HEK293 (cell line): ENCODE measurements around the gene WDR6.

Source experiments
- CTCF ChIA-PET: fragments of 350-600 bp; formaldehyde crosslinking; extraction: SDS; loops from one replicate; lab custom pipeline; 2021; ENCODE audit warnings: antibody characterized with exemption; lab: Yijun Ruan, JAX
- POLR2A ChIA-PET: fragments of 300-600 bp; formaldehyde crosslinking; extraction: SDS; loops from one replicate; lab custom pipeline; 2020; ENCODE audit warnings: antibody characterized with exemption, inconsistent platforms; lab: Yijun Ruan, JAX
- H3K27ac ChIP-seq: fragments of 200-500 bp; sonication (Bioruptor generic); 2 replicates; pipeline ENCODE4 v1.5.1; 2014; ENCODE audit warnings: low read depth, low read length, control low read depth, inconsistent platforms; ENCODE audit errors: extremely low read depth
- H3K36me3 ChIP-seq, 2 experiments: fragments of 200-500 bp in 1 of 2; sonication (Bioruptor generic) in 1 of 2; 1 replicate in 1 of 2; 2 replicates in 1 of 2; pipeline ENCODE4 v1.5.1; 2014 to 2017; ENCODE audit warnings: inconsistent platforms in 2 of 2, low read length in 2 of 2; ENCODE audit not compliant: control insufficient read depth in 2 of 2, insufficient read depth in 1 of 2
- H3K4me1 ChIP-seq: fragments of 200-500 bp; sonication (Bioruptor generic); 2 replicates; pipeline ENCODE4 v1.5.1; 2014; ENCODE audit warnings: mild to moderate bottlenecking, low read length, inconsistent platforms; ENCODE audit not compliant: control insufficient read depth, insufficient read depth
- H3K4me3 ChIP-seq: 2 replicates; pipeline ENCODE4 v1.5.1; 2011; ENCODE audit warnings: low read depth, mild to moderate bottlenecking, control low read depth, low read length, moderate library complexity
- H3K9me3 ChIP-seq: fragments of 200-500 bp; sonication (Bioruptor generic); 2 replicates; pipeline ENCODE4 v1.5.1; 2014; ENCODE audit warnings: low read depth, low read length, inconsistent platforms; ENCODE audit not compliant: control insufficient read depth, insufficient read depth
- GFI1B ChIP-seq: fragments of 450-650 bp; formaldehyde crosslinking; IDR thresholded peaks from 2 replicates; pipeline ENCODE4 v1.5.1; 2016; ENCODE audit warnings: missing biosample characterization, missing genetic modification characterization
- HIC1 ChIP-seq: fragments of 450-650 bp; formaldehyde crosslinking; IDR thresholded peaks from 2 replicates; pipeline ENCODE4 v1.5.1; 2016; ENCODE audit warnings: missing biosample characterization, missing genetic modification characterization
- HOXA7 ChIP-seq: sonication (generic); formaldehyde crosslinking; IDR thresholded peaks from 2 replicates; pipeline ENCODE4 v1.8.1; 2022; ENCODE audit warnings: missing genetic modification reagents, borderline replicate concordance
- SCRT2 ChIP-seq: fragments of 450-650 bp; formaldehyde crosslinking; IDR thresholded peaks from 2 replicates; pipeline ENCODE4 v1.5.1; 2016; ENCODE audit warnings: missing biosample characterization, missing genetic modification characterization
- TRIM28 ChIP-seq: IDR thresholded peaks from 2 replicates; pipeline ENCODE4 v1.6.1; 2011; ENCODE audit warnings: low read length, control low read depth, borderline replicate concordance
- ZBTB49 ChIP-seq: fragments of 450-650 bp; formaldehyde crosslinking; IDR thresholded peaks from 2 replicates; pipeline ENCODE4 v1.5.1; 2016; ENCODE audit warnings: missing biosample characterization, missing genetic modification characterization, low read depth
- ZBTB6 ChIP-seq: fragments of 450-650 bp; formaldehyde crosslinking; IDR thresholded peaks from 2 replicates; pipeline ENCODE4 v1.5.1; 2017; ENCODE audit warnings: missing biosample characterization, missing genetic modification characterization
- ZNF175 ChIP-seq: fragments of 450-650 bp; formaldehyde crosslinking; IDR thresholded peaks from 2 replicates; pipeline ENCODE4 v1.5.1; 2016; ENCODE audit warnings: missing biosample characterization, missing genetic modification characterization
- ZNF2 ChIP-seq: fragments of 450-650 bp; formaldehyde crosslinking; IDR thresholded peaks from 2 replicates; pipeline ENCODE4 v1.5.1; 2016; ENCODE audit warnings: missing biosample characterization, missing genetic modification characterization
- ZNF202 ChIP-seq: fragments of 450-650 bp; formaldehyde crosslinking; IDR thresholded peaks from 2 replicates; pipeline ENCODE4 v1.5.1; 2016; ENCODE audit warnings: missing biosample characterization, missing genetic modification characterization, borderline replicate concordance
- ZNF354C ChIP-seq: fragments of 450-650 bp; formaldehyde crosslinking; IDR thresholded peaks from 2 replicates; pipeline ENCODE4 v1.5.1; 2016; ENCODE audit warnings: missing biosample characterization, missing genetic modification characterization, low read depth, borderline replicate concordance
- ZNF391 ChIP-seq: fragments of 450-650 bp; formaldehyde crosslinking; IDR thresholded peaks from 2 replicates; pipeline ENCODE4 v1.5.1; 2016; ENCODE audit warnings: low read depth, missing biosample characterization, missing genetic modification characterization, borderline replicate concordance
- ZNF404 ChIP-seq: fragments of 450-650 bp; formaldehyde crosslinking; IDR thresholded peaks from 2 replicates; pipeline ENCODE4 v1.5.1; 2017; ENCODE audit warnings: missing biosample characterization, missing genetic modification characterization
- ZNF510 ChIP-seq: fragments of 450-650 bp; formaldehyde crosslinking; IDR thresholded peaks from 2 replicates; pipeline ENCODE4 v1.5.1; 2018; ENCODE audit warnings: mild to moderate bottlenecking, missing genetic modification characterization, missing biosample characterization; ENCODE audit not compliant: insufficient replicate concordance
- ZNF530 ChIP-seq: fragments of 450-650 bp; formaldehyde crosslinking; IDR thresholded peaks from 2 replicates; pipeline ENCODE4 v1.5.1; 2016; ENCODE audit warnings: low read depth, missing biosample characterization, missing genetic modification characterization
- ZNF549 ChIP-seq: fragments of 450-650 bp; IDR thresholded peaks from 2 replicates; pipeline ENCODE4 v1.5.1; 2018; ENCODE audit warnings: missing biosample characterization, missing genetic modification characterization, mild to moderate bottlenecking, inconsistent platforms, moderate library complexity
- ZNF555 ChIP-seq: fragments of 450-650 bp; formaldehyde crosslinking; conservative IDR thresholded peaks from 2 replicates; pipeline ENCODE4 v1.5.1; 2017; ENCODE audit warnings: missing biosample characterization, mild to moderate bottlenecking, missing genetic modification characterization, inconsistent platforms
- ZNF558 ChIP-seq: fragments of 450-650 bp; formaldehyde crosslinking; IDR thresholded peaks from 2 replicates; pipeline ENCODE4 v1.5.1; 2016; ENCODE audit warnings: missing biosample characterization, missing genetic modification characterization
- ZNF561 ChIP-seq: fragments of 450-650 bp; IDR thresholded peaks from 2 replicates; pipeline ENCODE4 v1.5.1; 2018; ENCODE audit warnings: missing biosample characterization, missing genetic modification characterization, borderline replicate concordance
- ZNF580 ChIP-seq: fragments of 450-650 bp; formaldehyde crosslinking; IDR thresholded peaks from 2 replicates; pipeline ENCODE4 v1.5.1; 2016; ENCODE audit warnings: missing biosample characterization, missing genetic modification characterization
- ZNF610 ChIP-seq: fragments of 450-650 bp; formaldehyde crosslinking; IDR thresholded peaks from 2 replicates; pipeline ENCODE4 v1.5.1; 2016; ENCODE audit warnings: missing biosample characterization, missing genetic modification characterization, borderline replicate concordance
- ZNF654 ChIP-seq: fragments of 450-650 bp; formaldehyde crosslinking; IDR thresholded peaks from 2 replicates; pipeline ENCODE4 v1.5.1; 2016; ENCODE audit warnings: low read depth, missing biosample characterization, missing genetic modification characterization
- TF ChIP-seq, protein P1 (sequence below): fragments of 450-650 bp; formaldehyde crosslinking; IDR thresholded peaks from 2 replicates; pipeline ENCODE4 v1.5.1; 2016; ENCODE audit warnings: missing biosample characterization, missing genetic modification characterization

The WDR6 gene

DNA sequence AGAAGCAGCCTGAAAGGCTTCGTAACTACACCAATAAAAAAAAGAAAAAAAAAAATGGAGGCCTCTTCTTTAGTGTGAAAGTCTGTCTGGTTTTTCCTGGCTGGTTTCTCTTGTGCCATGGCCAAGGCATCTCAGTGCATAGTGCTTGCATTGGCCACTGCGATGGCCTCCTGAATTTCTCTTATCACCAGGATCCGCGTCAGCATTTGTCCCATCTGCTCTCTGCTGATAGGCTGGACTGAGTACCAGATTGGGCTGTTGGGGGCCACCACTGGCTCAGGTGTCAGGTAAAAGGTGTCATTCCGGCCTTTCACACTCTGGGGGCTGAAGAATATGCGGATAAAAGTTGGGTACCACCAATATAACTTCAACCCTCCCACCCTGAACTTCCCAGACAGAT, 23.1 kb downstream of the WDR6 start:
- POLR2A ChIA-PET: no interaction called here
- Histone ChIP-seq H3K36me3 (peaks cover 5 to 88% of the 10 kb centered on the region in 2 experiments; a peak in 2 of 3 replicates), H3K27ac (no peak overlapping the region), H3K9me3 (no peaks in the 10 kb centered on the region), H3K4me1 (no peaks in the 10 kb centered on the region), H3K4me3 (no peak overlapping the region)
- no peak for TF ChIP-seq ZNF580 (tag by site-specific recombination)
- TF ChIP-seq ZNF510 (tag by site-specific recombination): no peak
- no peak for TF ChIP-seq TRIM28
- TF ChIP-seq ZNF354C: no peak
- CTCF ChIA-PET: no interaction called here

- H3K4me1 ChIP-seq: no peaks in the 10 kb centered on the region
- H3K36me3 ChIP-seq: peaks cover 10 to 82% of the 10 kb centered on the region in 2 experiments; a peak in 2 of 3 replicates
- no peak overlapping the region for H3K27ac ChIP-seq
- ChIA-PET CTCF (no interaction called here), POLR2A (no interaction called here)
- TF ChIP-seq ZNF175 (tag by site-specific recombination) (no peak), ZNF558 (tag by site-specific recombination) (no peak), ZNF549 (tag by site-specific recombination) (no peak), HIC1 (tag by site-specific recombination) (no peak), ZNF2 (tag by site-specific recombination) (no peak), ZBTB6 (no peak), SCRT2 (no peak), HOXA7 (CRISPR knock-in tag) (no peak), ZNF530 (tag by site-specific recombination) (no peak), ZNF404 (tag by site-specific recombination) (no peak), GFI1B (tag by site-specific recombination) (no peak)
- TF ChIP-seq, protein P1, sequence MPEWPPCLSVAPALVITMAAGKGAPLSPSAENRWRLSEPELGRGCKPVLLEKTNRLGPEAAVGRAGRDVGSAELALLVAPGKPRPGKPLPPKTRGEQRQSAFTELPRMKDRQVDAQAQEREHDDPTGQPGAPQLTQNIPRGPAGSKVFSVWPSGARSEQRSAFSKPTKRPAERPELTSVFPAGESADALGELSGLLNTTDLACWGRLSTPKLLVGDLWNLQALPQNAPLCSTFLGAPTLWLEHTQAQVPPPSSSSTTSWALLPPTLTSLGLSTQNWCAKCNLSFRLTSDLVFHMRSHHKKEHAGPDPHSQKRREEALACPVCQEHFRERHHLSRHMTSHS (tag by site-specific recombination): no peak
- no peak overlapping the region for H3K4me3 ChIP-seq
- H3K9me3 ChIP-seq: no peaks in the 10 kb centered on the region
Observed at GRCh38 chr3:49032646-49033304, 25.6 kb downstream of the WDR6 start.

DNA sequence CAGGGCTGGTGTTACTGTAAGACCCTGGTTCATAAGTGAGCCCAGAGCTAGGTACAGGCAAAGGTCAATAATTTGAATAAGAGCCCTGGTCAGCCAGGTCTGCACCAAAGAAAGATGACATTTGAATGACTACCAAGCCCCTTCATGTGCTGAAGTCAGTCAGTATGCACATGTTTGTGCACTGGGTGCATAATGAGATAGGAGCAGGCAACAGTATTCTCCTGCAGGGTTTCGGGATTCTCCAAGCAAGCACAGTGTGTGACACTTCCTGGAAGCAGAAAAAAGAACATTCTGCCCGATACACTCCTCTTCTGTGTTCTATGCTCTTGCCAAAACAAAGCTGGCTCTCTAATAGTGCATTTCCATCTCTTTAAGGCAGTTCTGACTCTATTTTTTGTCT, 27.5 kb downstream of the WDR6 start:
- no peak overlapping the region for H3K4me3 ChIP-seq
- CTCF ChIA-PET: no interaction called here
- POLR2A ChIA-PET: no interaction called here
- TF ChIP-seq ZNF510 (tag by site-specific recombination): no peak
- TF ChIP-seq ZNF555 (tag by site-specific recombination): no peak
- no peak for TF ChIP-seq ZNF561 (tag by site-specific recombination)
- TF ChIP-seq ZNF202 (tag by site-specific recombination): no peak
- no peak for TF ChIP-seq ZNF610 (tag by site-specific recombination)
- no peak for TF ChIP-seq ZNF654 (tag by site-specific recombination)
- TF ChIP-seq ZBTB49: no peak
- TF ChIP-seq ZNF391 (tag by site-specific recombination): no peak

More for the DNA sequence above, 27.5 kb downstream of the WDR6 start:
- H3K36me3 ChIP-seq: peaks cover 13 to 74% of the 10 kb centered on the region in 2 experiments; a peak in 2 of 3 replicates
- H3K4me1 ChIP-seq: no peaks in the 10 kb centered on the region
- no peaks in the 10 kb centered on the region for H3K9me3 ChIP-seq
- no peak overlapping the region for H3K27ac ChIP-seq
